ENCODE measurements around the gene NFXL1.

DNA sequence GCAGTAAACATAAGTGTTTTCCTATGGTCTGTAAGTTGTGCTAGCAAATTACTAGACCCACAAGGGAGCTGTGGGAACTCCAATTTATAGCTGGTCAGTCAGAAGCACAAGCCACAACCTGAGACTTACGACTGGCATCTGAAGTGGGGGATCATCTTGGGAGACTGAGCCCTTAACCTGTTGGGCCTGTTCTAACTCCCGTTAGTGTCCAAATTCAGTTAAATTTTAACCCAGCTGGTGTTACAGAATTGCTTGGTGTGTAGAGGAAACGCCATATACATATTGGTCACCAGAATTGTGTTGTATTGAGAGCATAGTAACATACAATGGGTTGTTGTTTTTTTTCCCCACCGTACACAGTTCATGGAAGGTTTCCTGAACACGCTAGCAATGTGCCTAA, 25.1 kb upstream of the NFXL1 start:
- TF ChIP-seq, protein P1, sequence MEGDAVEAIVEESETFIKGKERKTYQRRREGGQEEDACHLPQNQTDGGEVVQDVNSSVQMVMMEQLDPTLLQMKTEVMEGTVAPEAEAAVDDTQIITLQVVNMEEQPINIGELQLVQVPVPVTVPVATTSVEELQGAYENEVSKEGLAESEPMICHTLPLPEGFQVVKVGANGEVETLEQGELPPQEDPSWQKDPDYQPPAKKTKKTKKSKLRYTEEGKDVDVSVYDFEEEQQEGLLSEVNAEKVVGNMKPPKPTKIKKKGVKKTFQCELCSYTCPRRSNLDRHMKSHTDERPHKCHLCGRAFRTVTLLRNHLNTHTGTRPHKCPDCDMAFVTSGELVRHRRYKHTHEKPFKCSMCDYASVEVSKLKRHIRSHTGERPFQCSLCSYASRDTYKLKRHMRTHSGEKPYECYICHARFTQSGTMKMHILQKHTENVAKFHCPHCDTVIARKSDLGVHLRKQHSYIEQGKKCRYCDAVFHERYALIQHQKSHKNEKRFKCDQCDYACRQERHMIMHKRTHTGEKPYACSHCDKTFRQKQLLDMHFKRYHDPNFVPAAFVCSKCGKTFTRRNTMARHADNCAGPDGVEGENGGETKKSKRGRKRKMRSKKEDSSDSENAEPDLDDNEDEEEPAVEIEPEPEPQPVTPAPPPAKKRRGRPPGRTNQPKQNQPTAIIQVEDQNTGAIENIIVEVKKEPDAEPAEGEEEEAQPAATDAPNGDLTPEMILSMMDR (IDR thresholded peaks at IDR 0.05): no peak
- TF ChIP-seq EZH2 (IDR thresholded peaks at IDR 0.05; ENCODE audit: borderline replicate concordance, insufficient read depth, low read depth, low read length, poor library complexity, severe bottlenecking): no peak
